Mucosa of rectum (tissue), 2 donors: ENCODE measurements around the gene PRKAR1B.

Experiments used
- H3K27ac ChIP-seq, 2 donors: one replicate each; pipeline ENCODE4 v1.7.0; 2013; ENCODE audit warnings: inconsistent platforms in 2 of 2, low read depth in 2 of 2, low read length in 2 of 2
- H3K27me3 ChIP-seq, 2 donors: one replicate each; pipeline ENCODE4 v1.7.0; 2013; ENCODE audit warnings: low read length in 2 of 2; ENCODE audit not compliant: control insufficient read depth in 2 of 2, insufficient read depth in 2 of 2
- H3K36me3 ChIP-seq, 2 donors: one replicate each; pipeline ENCODE4 v1.7.0; 2013; ENCODE audit warnings: low read length in 2 of 2; ENCODE audit not compliant: control insufficient read depth in 2 of 2, insufficient read depth in 2 of 2
- H3K4me1 ChIP-seq, 2 donors: one replicate each; pipeline ENCODE4 v1.7.0; 2013; ENCODE audit warnings: low read length in 2 of 2, mild to moderate bottlenecking in 1 of 2; ENCODE audit not compliant: control insufficient read depth in 2 of 2, insufficient read depth in 2 of 2
- H3K4me3 ChIP-seq, 2 donors: one replicate each; pipeline ENCODE4 v1.7.0; 2013; ENCODE audit warnings: low read length in 2 of 2
- H3K9ac ChIP-seq, 2 donors: one replicate each; pipeline ENCODE4 v1.7.0; 2013; ENCODE audit warnings: low read length in 2 of 2, low read depth in 1 of 2, mild to moderate bottlenecking in 1 of 2
- H3K9me3 ChIP-seq, 2 donors: one replicate each; pipeline ENCODE4 v1.7.0; 2013; ENCODE audit warnings: low read length in 2 of 2; ENCODE audit not compliant: control insufficient read depth in 2 of 2
- donor health status: healthy.
- donor health status: Normal muscosa, but diverticular disease.

PRKAR1B gene

DNA sequence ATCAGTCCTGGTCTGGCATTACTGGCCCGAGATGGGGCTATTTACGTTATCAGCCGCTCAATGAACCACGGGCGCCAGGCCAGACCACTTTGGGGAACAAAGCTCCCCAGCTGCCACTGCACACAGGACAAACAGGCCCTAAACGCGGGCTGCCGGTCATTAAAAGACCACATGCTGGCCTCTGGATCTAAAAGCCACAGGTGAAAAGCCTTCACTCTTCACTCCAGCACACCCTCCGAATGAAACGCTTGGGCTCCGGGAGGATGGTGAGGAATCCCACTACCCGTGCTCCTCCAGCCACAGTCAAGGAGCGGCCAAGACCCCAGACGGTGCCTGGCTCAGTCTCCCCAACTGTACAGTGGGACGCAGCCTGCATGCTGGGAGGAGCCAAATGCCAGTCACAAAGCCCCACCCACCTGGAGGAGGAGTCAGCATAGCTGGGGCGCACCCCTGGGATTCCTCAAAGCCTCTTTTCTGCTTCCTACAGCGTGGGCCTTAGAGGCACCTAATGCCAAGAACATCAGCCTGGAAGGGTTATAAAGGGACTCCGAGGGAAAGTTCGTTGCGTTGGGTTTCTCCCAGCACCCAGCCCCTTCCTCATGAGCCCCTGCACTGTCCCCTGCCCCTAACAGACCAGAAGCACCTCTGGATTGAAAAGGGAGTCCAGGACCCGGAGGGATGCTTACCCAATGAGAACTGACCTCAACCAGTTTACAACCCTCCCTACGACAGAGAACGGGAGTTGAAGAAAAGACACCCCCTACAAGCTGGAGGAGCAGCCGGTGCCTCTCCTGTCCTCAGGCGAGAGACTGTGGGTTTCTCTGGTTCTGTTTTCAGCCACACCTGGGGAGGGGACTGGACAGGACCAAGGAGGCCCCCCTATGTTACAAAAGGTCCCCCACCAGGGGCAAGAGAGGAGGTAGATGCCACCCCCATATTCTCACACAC is 212.2 kb downstream of the PRKAR1B start:
- peaks cover 16 to 39% of the 10 kb centered on the region in 2 donors for H3K4me1 ChIP-seq
- H3K9me3 ChIP-seq = no peaks in the 10 kb centered on the region
- peaks cover 2 to 8% of the 10 kb centered on the region in 2 donors for H3K36me3 ChIP-seq
- peak overlapping the region; percentile 34 to 37 for H3K9ac ChIP-seq
- peak overlapping the region in 1 of 2 donors; percentile 34 for H3K27ac ChIP-seq
- H3K4me3 ChIP-seq = no peak overlapping the region
- no peaks in the 10 kb centered on the region for H3K27me3 ChIP-seq

DNA sequence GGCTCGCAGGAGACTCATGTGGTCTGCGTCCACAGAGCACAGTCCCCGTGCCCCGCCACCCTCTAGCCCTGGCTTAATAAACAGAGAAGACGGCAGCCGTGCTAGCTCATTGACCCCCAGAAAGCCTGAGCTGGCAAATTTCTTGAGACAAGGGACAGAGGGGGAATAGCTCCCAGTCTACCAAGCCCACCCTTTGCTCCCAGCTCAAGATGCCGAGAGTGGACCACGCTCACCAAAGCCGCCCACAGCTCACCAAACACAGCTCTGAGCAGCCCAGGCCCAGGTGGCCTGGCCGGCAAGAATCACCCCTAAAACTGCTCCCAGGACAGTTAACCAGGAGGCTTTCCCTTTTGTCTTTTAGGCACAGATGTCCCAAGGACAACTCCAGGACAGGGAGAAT is 212.8 kb downstream of the PRKAR1B start:
- Histone ChIP-seq H3K27me3 (no peaks in the 10 kb centered on the region), H3K4me1 (peaks cover 16 to 39% of the 10 kb centered on the region in 2 donors), H3K36me3 (peaks cover 2 to 8% of the 10 kb centered on the region in 2 donors), H3K9me3 (no peaks in the 10 kb centered on the region), H3K27ac (no peak overlapping the region), H3K4me3 (no peak overlapping the region), H3K9ac (no peak overlapping the region)

DNA sequence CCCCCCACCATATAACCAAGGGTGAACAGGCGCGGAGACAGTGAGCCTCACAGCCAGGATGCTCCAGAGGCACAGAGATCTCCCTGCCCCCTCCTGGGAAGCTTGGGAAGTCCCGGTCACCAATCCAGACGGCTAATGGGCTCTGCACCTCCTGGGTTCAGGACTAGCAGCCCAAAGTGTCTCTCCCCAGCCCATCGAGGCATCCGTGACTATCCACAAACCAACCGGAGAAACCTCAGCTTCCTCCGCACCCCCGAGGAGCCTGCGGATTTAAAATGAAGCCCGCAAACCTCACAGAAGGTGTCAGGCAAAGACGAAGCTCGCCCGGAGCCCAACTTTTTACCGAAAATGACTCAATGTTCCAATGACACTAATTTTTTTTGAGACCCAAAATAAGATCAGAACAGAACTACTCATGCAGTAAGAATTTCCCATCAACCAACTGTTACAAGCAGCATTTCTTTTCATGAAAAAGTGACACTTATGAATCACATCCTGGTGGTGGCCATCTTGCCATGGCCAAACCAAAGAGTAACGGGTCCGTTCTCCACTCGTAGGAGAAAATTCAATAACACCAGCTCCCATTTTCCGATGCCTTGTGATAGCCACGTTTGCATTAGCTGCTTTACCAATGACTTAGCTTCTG is 213.4 kb downstream of the PRKAR1B start:
- H3K27ac ChIP-seq = peak overlapping the region; percentile 57 to 67
- peak overlapping the region in 1 of 2 donors; percentile 66 for H3K9ac ChIP-seq
- no peaks in the 10 kb centered on the region for H3K27me3 ChIP-seq
- peaks cover 2 to 8% of the 10 kb centered on the region in 2 donors for H3K36me3 ChIP-seq
- H3K4me3 ChIP-seq = peak overlapping the region in 1 of 2 donors; percentile 13
- peaks cover 16 to 39% of the 10 kb centered on the region in 2 donors for H3K4me1 ChIP-seq
- H3K9me3 ChIP-seq = no peaks in the 10 kb centered on the region

DNA sequence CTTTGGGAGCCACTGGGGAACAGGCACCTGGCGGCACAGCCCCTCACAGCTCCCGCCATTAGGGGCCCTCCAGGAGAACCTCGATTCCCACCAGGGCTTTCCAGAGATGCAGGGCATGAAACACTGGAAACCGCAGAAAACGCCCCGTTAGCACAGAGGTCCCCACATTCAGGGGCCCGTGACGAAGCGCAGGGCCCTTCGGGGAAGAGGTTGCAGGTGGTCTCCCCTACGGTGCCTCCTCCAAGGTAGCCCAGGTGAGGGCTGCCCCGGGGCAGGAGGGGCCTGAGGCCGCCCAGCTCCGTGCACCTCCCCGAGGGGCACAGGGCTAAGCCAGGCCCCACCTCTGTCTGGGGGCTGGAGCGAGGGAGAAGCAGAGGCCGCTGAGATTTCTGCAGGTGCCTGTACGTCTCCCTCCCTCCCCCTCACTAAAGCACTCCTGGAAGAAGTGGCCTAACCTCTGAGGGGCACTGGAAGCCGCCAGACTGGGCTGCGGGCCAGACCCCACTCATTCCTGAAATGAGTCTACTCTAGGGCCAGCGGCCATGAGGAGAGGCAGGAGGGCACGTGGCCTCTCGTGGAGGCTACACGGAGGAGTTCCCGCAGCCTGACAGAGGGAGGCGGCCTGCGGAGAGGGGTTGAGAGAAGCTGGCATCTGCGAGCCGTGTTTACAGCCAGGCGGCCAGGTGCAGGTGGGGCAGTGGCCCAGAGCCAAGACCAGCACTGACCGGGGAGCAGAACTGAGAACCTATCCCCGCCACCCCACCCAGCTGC is 214.4 kb downstream of the PRKAR1B start:
- Histone ChIP-seq H3K27ac (peak overlapping the region; percentile 57 to 67), H3K9me3 (no peaks in the 10 kb centered on the region), H3K9ac (peak overlapping the region in 1 of 2 donors; percentile 66), H3K27me3 (no peaks in the 10 kb centered on the region), H3K36me3 (peaks cover 2 to 8% of the 10 kb centered on the region in 2 donors), H3K4me3 (no peak overlapping the region), H3K4me1 (peaks cover 16 to 39% of the 10 kb centered on the region in 2 donors)

DNA sequence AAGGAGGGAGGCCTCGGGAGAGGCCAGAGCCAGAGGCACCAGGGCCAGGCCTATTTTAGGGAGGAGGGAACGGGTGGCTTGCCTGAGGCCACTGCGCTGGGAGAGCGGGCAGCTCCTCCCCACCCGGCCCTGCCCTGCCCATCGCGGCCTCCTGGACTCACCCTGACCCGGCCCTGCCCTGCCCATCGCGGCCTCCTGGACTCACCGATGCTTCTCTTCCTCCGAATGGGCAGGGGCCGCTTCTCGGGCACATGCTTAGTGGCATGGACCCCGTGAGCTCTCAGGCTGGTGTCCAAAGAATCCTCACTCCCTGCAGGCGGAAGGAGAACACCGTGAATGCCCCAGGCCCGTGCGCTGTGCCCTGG is 215.0 kb downstream of the PRKAR1B start:
- Histone ChIP-seq H3K9ac (peak overlapping the region in 1 of 2 donors; percentile 66), H3K36me3 (peaks cover 2 to 8% of the 10 kb centered on the region in 2 donors), H3K4me3 (no peak overlapping the region), H3K4me1 (peaks cover 16 to 39% of the 10 kb centered on the region in 2 donors), H3K27me3 (no peaks in the 10 kb centered on the region), H3K9me3 (no peaks in the 10 kb centered on the region), H3K27ac (peak overlapping the region in 1 of 2 donors; percentile 0)

DNA sequence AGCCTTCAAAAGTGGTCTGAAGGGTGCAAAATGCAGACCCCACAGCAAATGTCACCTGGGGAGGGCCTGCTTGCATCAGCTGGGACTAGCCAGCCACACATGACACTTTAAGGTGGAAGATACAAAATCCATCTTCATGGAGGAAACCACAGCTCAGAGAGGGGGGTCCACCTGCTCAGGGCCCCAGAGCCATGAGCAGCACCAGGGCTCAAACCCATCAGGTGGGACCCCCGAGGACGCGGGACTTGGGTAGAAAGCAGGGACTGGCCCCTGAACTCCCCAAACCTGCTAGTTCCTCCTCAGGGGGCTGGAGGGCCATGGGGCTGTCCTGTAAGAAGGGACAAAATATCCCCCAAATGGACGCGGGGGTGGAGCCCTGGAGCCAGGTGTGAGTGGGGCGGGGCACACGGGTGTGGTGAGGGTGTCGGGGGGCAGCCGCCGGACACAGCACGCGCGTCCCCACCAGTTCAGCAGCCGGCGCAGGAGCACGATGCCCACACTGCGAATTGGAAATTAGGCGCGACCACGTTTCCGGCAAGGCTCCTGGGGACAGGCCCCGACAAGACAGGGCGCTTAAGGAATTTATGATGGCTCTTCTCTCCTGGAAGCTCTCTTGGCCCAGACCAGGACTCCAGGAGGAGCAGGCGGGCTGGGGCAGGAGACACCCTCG is 215.5 kb downstream of the PRKAR1B start:
- Histone ChIP-seq H3K4me3 (no peak overlapping the region), H3K4me1 (peaks cover 16 to 39% of the 10 kb centered on the region in 2 donors), H3K36me3 (peaks cover 2 to 8% of the 10 kb centered on the region in 2 donors), H3K27ac (peak overlapping the region in 1 of 2 donors; percentile 0), H3K9ac (no peak overlapping the region), H3K27me3 (no peaks in the 10 kb centered on the region), H3K9me3 (no peaks in the 10 kb centered on the region)

DNA sequence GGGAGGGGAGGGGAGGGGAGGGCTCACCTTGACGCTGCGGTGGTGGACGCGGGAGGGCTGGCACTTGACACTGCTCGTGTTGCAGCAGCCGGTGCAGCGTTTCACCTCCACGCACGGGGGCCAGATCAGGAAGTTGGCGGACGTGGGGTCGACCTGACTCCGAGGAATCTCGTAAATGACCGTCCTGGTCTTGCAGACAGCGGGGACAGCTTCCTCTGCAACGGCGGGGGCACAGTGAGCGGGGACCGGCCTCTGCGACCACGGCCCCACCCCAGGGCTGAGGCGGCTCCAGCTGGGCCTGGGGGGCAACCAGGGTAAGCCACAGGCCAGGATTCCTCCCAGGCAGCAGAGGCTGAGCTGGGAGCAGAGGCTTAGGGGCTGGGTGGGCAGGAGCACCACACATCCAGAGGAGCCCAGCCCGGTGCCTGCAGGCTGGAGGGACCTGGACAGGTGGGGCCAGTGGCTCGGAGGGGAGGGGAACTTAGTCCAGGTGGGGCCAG is 216.2 kb downstream of the PRKAR1B start:
- H3K27me3 ChIP-seq = no peaks in the 10 kb centered on the region
- no peak overlapping the region for H3K4me3 ChIP-seq
- H3K9ac ChIP-seq = no peak overlapping the region
- no peak overlapping the region for H3K27ac ChIP-seq
- no peaks in the 10 kb centered on the region for H3K9me3 ChIP-seq
- peaks cover 2 to 8% of the 10 kb centered on the region in 2 donors for H3K36me3 ChIP-seq
- H3K4me1 ChIP-seq = peaks cover 22 to 34% of the 10 kb centered on the region in 2 donors

DNA sequence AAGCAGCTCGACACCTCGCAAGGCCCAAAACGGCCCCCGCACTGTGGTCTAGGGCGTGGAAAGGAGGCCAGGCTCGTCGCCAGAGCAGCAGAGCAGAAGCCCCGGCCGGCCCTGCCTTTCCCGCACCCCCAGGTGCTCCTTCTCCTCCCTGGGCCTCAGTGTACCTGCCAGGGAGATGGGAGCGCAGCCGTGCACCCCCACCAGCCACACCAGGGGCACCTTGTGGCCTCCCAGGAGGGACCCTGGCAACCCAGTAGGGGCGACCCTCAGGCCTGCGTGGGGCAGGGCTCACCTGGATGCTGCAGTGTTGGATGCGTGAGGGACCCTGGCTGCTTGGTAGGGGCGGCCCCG is 217.0 kb downstream of the PRKAR1B start:
- H3K27me3 ChIP-seq = no peaks in the 10 kb centered on the region
- H3K4me3 ChIP-seq = no peak overlapping the region
- peaks cover 25 to 35% of the 10 kb centered on the region in 2 donors for H3K4me1 ChIP-seq
- H3K9ac ChIP-seq = no peak overlapping the region
- no peak overlapping the region for H3K27ac ChIP-seq
- H3K36me3 ChIP-seq = peaks cover 1 to 10% of the 10 kb centered on the region in 2 donors
- no peaks in the 10 kb centered on the region for H3K9me3 ChIP-seq

DNA sequence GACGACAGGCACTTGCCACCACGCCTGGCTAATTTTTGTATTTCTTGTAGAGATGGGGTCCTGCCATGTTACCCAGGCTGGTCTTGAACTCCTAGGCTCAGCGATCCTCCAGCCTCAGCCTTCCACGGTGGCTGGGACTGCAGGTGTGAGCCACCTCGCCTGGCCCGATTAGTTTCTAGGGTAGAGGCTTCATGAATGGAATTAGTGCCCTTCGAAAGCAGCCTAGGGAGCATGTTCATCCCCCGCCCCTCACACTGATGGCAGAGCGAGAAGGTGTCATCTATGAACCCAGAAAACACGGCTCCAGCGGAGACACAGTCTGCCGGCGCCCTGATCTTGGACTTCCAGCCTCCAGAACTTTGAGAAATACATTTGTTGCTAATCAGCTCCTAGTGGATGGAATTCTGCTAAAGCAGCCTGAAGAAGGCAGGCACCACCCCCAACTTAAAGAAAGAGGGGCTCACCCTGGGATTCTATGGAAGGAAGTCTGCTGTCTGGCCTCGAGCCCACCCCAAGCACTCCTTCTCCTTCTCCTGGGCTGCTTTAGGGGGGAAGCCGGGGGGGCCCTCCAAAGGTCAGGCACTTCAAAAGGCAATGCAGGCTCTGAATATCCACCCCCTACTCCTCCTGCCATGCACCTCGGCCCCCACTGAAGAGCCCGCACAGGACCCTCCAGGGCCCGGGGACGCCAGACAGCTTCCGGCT is 217.5 kb downstream of the PRKAR1B start:
- Histone ChIP-seq H3K9ac (no peak overlapping the region), H3K27me3 (no peaks in the 10 kb centered on the region), H3K4me1 (peaks cover 25 to 35% of the 10 kb centered on the region in 2 donors), H3K36me3 (peaks cover 0 to 10% of the 10 kb centered on the region in 2 donors), H3K9me3 (no peaks in the 10 kb centered on the region), H3K4me3 (no peak overlapping the region), H3K27ac (no peak overlapping the region)
